GM21717 (cell line): ENCODE measurements around the gene RXRA.

ENCODE experiments used
- ATAC-seq: cut with Tn5 transposase; IDR thresholded peaks from one replicate; pipeline ENCODE4 v1.9.1; 2021; ENCODE audit warnings: mild to moderate bottlenecking, moderate library complexity; ENCODE audit not compliant: unreplicated experiment

The RXRA gene

DNA sequence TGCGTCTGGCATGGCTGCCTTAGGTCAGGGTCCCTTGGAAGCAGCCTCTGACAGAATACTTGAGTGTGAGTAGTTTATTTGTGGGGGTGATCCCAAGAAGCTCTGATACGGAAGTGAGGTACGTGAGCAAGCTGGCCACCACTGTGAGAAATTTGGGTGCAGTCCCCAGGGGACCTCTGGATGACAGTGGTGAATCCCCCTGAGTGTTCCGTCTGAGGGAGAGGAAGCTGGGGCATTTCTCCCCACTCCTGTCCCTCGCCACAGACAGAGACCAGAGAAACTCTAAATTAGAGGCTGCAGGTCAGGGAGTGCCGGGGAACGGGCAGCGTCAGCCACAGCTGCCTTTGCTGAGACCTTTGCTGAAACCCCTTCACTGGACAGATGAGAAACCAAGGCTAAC is 159.4 kb downstream of the RXRA start:
- ATAC-seq, result no peak

DNA sequence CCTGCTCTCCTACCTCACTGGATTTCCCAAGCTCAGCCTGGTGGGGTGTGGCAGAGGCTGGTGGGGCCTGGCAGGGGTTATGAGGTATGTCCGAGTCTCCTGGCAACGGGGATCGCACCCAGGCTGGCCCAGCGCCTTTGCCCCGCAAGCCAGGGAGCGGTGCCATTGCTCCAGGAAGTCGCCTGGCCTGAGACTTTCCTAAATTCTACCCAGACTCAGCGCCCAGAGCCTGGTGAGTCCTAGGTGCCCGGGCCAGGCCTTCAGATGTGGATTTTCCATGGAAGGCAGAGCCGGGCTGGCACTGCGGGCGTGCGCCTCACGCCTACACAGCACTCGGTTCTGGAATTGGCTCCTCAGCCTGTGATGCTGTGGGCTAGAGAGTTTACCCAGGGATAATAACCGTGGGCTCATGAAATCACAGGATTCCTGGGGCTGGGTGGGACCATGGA is 159.9 kb downstream of the RXRA start:
- no peak for ATAC-seq

DNA sequence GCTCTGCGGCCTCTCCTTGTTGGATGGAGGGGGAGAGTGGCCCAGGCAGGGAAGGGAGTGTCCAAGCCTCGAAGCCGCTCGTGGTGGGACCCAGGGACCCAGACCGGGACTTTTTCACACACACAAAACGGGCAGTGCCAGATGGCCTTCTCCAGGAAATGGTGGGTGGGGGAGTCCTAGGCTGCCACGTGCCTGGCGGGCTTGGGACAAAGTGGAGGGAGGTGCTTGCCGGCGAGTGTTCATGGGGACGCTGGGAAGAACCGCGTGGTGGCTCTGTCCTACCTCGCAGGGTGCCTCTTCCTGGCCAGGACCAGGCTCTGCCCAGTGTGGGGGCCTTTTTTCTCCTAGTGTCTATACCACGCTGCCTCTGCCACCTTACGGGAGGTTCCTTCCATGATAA is 160.3 kb downstream of the RXRA start:
- ATAC-seq, result no peak
